Epithelial cell of esophagus (primary cell): ENCODE results near the gene CAMKK1.

Experiments
- DNase-seq: peaks from one replicate; pipeline ENCODE4 v3.0.0; 2010; ENCODE audit warnings: low read depth
- H3K4me3 ChIP-seq: 2 replicates; pipeline ENCODE4 v1.5.1; 2011; ENCODE audit warnings: mild to moderate bottlenecking, low read length, control low read depth
- TF ChIP-seq, protein P1 (sequence below): IDR thresholded peaks from 2 replicates; pipeline ENCODE4 v1.5.1; 2011; ENCODE audit warnings: low read depth, mild to moderate bottlenecking, low read length, control low read depth, inconsistent platforms; ENCODE audit not compliant: insufficient read depth; ENCODE audit errors: missing control alignments

CAMKK1 gene

GRCh38 chr17:3891626-3892094 is 1.2 kb downstream of the CAMKK1 start:
- TF ChIP-seq, protein P1, sequence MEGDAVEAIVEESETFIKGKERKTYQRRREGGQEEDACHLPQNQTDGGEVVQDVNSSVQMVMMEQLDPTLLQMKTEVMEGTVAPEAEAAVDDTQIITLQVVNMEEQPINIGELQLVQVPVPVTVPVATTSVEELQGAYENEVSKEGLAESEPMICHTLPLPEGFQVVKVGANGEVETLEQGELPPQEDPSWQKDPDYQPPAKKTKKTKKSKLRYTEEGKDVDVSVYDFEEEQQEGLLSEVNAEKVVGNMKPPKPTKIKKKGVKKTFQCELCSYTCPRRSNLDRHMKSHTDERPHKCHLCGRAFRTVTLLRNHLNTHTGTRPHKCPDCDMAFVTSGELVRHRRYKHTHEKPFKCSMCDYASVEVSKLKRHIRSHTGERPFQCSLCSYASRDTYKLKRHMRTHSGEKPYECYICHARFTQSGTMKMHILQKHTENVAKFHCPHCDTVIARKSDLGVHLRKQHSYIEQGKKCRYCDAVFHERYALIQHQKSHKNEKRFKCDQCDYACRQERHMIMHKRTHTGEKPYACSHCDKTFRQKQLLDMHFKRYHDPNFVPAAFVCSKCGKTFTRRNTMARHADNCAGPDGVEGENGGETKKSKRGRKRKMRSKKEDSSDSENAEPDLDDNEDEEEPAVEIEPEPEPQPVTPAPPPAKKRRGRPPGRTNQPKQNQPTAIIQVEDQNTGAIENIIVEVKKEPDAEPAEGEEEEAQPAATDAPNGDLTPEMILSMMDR = no peak
- DNase-seq = no peak
- peak overlapping the region; percentile 51 for H3K4me3 ChIP-seq

DNA sequence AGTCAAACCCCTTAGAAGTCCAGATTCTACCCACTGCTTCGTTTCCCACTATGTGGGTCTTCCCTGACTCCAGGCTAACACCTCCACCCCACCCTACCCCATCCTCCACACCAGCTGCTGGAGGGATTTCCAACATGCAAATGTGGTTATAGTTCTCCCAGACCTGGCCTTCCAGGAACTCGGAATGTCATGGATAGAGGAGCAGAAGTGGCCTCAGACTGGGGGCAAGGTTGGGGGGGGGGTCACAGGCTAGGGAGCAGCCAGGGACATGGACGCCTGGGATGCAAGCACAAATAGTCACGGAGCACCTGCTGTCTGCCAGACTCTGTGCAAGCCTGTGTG is 2.0 kb downstream of the CAMKK1 start:
- DNase-seq = no peak
- no peak overlapping the region for H3K4me3 ChIP-seq
- TF ChIP-seq, protein P1 = no peak

GRCh38 chr17:3890082-3890877 is 2.6 kb downstream of the CAMKK1 start:
- no peak overlapping the region for H3K4me3 ChIP-seq
- TF ChIP-seq, protein P1 = no peak
- DNase-seq = peak; percentile 88

GRCh38 chr17:3889325-3890012 is 3.4 kb downstream of the CAMKK1 start:
- TF ChIP-seq, protein P1 = no peak

GRCh38 chr17:3888343-3889171 is 4.3 kb downstream of the CAMKK1 start:
- H3K4me3 ChIP-seq = peak overlapping the region; percentile 4
- DNase-seq = peak; percentile 95
- TF ChIP-seq, protein P1 = no peak

More at GRCh38 chr17:3889325-3890012, 3.4 kb downstream of the CAMKK1 start:
- no peak overlapping the region for H3K4me3 ChIP-seq
- no peak for DNase-seq

GRCh38 chr17:3887804-3888203 is 5.0 kb downstream of the CAMKK1 start:
- H3K4me3 ChIP-seq = no peak overlapping the region
- DNase-seq = no peak
- TF ChIP-seq, protein P1 = no peak
